Activated CD8-positive, alpha-beta T cell treated with anti-CD3 and anti-CD28 coated beads for 36 hours (primary cell): ENCODE results near the gene CHST15. TPM values are rescaled to one million over a fixed set of nuclear protein-coding genes. Genes with fewer than 3 reads are reported as not detected.

ENCODE experiments used
- ATAC-seq: fragments of 200-7000 bp; cut with Tn5 transposase; one replicate; pipeline ENCODE4 v1.10.0; 2021; ENCODE audit warnings: mild to moderate bottlenecking, moderate library complexity
- CTCF ChIA-PET: fragments of 350-600 bp; sonication (Branson Sonifier 250); formaldehyde crosslinking; loops from one replicate; lab custom pipeline; 2021; ENCODE audit warnings: antibody characterized with exemption; lab: Charles Lee
- POLR2A ChIA-PET: fragments of 350-600 bp; sonication (Branson Sonifier 250); formaldehyde crosslinking; loops from one replicate; lab custom pipeline; 2021; ENCODE audit warnings: antibody characterized with exemption; lab: Charles Lee
- DNase-seq: peaks from one replicate; pipeline ENCODE4 v3.0.0-alpha.2; 2020
- H3K27ac Mint-ChIP-seq: one replicate; pipeline ENCODE4 v1.8.0; 2021; ENCODE audit warnings: mild to moderate bottlenecking, mixed read lengths
- H3K27me3 Mint-ChIP-seq: one replicate; pipeline ENCODE4 v1.8.0; 2021; ENCODE audit warnings: mixed read lengths
- H3K36me3 Mint-ChIP-seq: one replicate; pipeline ENCODE4 v1.8.0; 2021; ENCODE audit warnings: low read depth, mixed read lengths
- H3K4me1 Mint-ChIP-seq: one replicate; pipeline ENCODE4 v1.8.0; 2021; ENCODE audit warnings: low read depth, mixed read lengths
- H3K4me3 Mint-ChIP-seq: one replicate; pipeline ENCODE4 v1.8.0; 2021; ENCODE audit warnings: mild to moderate bottlenecking, moderate library complexity, mixed read lengths
- H3K9me3 Mint-ChIP-seq: one replicate; pipeline ENCODE4 v1.8.0; 2021; ENCODE audit warnings: mixed read lengths
- intact Hi-C: fragments of 100-400 bp; cut with micrococcal nuclease; formaldehyde crosslinking; loops from one replicate; pipeline ENCODE4 v1.10.0; 2022
- total RNA-seq, 2 experiments: library from RNA; stranded (reverse); gene quantifications; one replicate each; pipeline ENCODE4 v1.2.3, GENCODE V29; 2021
- TF ChIP-seq, protein P1 (sequence below): fragments of 200-600 bp; IDR thresholded peaks from one replicate; pipeline ENCODE4 v1.8.0; 2022; ENCODE audit warnings: antibody characterized with exemption, mild to moderate bottlenecking

CHST15 gene
- total RNA-seq, 2 experiments from 2014 or later = 0.36 to 0.81 TPM

DNA sequence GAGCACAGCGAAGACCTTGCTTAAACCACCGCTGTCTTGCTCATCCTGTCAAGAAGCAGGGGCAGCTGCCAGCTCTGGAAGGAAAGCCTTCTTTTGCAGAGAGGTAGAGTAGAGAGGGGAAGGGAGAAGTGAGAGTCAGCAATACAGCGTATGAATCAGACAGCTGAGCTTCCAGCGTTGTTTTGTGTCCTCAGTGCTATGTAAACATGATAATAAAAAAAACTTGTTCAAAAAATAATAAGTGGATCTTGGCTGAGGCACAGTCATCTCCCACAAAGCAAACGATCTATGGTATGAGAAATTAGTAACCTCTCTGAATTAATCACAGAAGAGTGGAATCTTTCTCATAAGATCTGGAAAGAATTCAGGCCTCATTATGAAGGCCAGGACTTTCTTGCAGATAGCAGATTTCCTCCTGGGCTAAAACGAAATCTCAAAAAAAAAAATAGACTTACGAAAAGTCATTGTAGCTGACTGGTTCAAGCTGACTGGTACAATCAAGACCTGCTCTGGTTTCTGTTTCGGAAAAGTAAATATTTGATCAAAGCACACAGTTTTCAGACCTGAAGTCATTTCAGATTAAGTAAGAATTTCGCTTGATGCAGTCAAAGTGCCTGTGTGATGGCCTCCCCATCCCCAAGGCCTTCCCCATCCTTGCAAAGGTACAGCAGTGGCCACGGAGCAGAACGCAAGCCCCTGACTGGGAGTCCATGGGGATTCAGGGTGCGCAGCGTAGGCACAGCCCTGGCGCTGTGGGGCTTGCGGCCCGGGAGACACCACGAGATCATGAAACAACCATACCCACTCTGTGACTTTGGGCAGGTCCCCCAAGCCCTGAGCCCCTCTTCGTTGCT is 29.4 kb downstream of the CHST15 start:
- TF ChIP-seq, protein P1, sequence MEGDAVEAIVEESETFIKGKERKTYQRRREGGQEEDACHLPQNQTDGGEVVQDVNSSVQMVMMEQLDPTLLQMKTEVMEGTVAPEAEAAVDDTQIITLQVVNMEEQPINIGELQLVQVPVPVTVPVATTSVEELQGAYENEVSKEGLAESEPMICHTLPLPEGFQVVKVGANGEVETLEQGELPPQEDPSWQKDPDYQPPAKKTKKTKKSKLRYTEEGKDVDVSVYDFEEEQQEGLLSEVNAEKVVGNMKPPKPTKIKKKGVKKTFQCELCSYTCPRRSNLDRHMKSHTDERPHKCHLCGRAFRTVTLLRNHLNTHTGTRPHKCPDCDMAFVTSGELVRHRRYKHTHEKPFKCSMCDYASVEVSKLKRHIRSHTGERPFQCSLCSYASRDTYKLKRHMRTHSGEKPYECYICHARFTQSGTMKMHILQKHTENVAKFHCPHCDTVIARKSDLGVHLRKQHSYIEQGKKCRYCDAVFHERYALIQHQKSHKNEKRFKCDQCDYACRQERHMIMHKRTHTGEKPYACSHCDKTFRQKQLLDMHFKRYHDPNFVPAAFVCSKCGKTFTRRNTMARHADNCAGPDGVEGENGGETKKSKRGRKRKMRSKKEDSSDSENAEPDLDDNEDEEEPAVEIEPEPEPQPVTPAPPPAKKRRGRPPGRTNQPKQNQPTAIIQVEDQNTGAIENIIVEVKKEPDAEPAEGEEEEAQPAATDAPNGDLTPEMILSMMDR = no peak
- H3K9me3 Mint-ChIP-seq = no peaks in the 10 kb centered on the region
- peak; percentile 35 for DNase-seq
- intact Hi-C loops = no loop called here
- no peaks in the 10 kb centered on the region for H3K36me3 Mint-ChIP-seq
- CTCF ChIA-PET = no interaction called here
- peak overlapping the region; percentile 79 for H3K27ac Mint-ChIP-seq
- peak overlapping the region; percentile 59 for H3K4me3 Mint-ChIP-seq
- POLR2A ChIA-PET = no interaction called here
- peaks cover 37% of the 10 kb centered on the region for H3K4me1 Mint-ChIP-seq
- ATAC-seq = peak; percentile 66
- H3K27me3 Mint-ChIP-seq = peaks cover 2% of the 10 kb centered on the region

DNA sequence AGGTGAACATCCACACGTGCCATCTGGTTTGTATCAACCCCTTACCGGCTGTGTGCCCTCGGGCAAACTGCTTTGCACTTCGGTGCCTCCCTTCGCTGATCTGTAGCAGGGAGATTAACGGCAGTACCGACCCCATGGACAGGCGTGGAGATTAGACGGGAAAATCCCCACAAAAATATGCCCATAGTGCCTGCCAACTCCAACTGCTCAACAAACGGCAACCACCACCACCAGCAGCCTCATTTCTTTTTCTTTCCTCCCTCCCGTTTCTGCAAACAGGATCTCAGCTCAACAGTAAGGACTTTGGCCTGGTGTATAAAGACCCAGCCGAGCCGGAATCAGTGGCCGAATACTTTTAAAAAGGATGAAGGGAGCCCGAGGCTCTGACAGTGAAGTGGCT is 31.0 kb downstream of the CHST15 start:
- POLR2A ChIA-PET = no interaction called here
- TF ChIP-seq, protein P1 = no peak
- no peaks in the 10 kb centered on the region for H3K36me3 Mint-ChIP-seq
- DNase-seq (no peak), ATAC-seq (no peak)
- H3K4me3 Mint-ChIP-seq = no peak overlapping the region
- peaks cover 37% of the 10 kb centered on the region for H3K4me1 Mint-ChIP-seq
- H3K27me3 Mint-ChIP-seq = peaks cover 2% of the 10 kb centered on the region
- no peaks in the 10 kb centered on the region for H3K9me3 Mint-ChIP-seq
- CTCF ChIA-PET = no interaction called here
- no peak overlapping the region for H3K27ac Mint-ChIP-seq
- intact Hi-C loops = no loop called here

DNA sequence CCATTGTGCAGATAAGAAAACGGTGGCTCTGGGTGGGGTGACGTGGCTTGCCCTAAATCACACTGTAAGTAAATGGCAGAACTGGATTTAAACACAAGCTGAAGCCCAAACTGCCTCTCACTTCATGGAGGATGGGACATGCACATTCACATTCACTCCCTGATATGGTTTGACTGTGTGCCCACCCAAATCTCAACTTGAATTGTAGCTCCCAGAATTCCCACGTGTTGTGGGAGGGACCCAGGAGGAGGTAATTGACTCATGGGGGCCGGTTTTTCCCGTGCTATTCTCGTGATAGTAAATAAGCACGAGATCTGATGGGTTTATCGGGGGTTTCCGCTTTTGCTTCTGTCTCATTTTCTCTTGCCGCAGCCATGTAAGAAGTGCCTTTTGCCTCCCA is 32.4 kb downstream of the CHST15 start:
- H3K4me1 Mint-ChIP-seq = peaks cover 26% of the 10 kb centered on the region
- CTCF ChIA-PET = interaction anchor here (1.3 kb wide), 1 partner anchor 65 kb away, joined by 3 read pairs; no protein-coding TSS in a partner anchor
- intact Hi-C loops = no loop called here
- ATAC-seq = no peak
- no peaks in the 10 kb centered on the region for H3K36me3 Mint-ChIP-seq
- H3K9me3 Mint-ChIP-seq = no peaks in the 10 kb centered on the region
- POLR2A ChIA-PET = interaction anchor here (0.9 kb wide), 1 partner anchor 22 kb away, joined by 3 read pairs; no protein-coding TSS in a partner anchor
- peaks cover under 1% of the 10 kb centered on the region for H3K27me3 Mint-ChIP-seq
- no peak for DNase-seq
- no peak overlapping the region for H3K27ac Mint-ChIP-seq
- H3K4me3 Mint-ChIP-seq = no peak overlapping the region
- TF ChIP-seq, protein P1 = no peak

DNA sequence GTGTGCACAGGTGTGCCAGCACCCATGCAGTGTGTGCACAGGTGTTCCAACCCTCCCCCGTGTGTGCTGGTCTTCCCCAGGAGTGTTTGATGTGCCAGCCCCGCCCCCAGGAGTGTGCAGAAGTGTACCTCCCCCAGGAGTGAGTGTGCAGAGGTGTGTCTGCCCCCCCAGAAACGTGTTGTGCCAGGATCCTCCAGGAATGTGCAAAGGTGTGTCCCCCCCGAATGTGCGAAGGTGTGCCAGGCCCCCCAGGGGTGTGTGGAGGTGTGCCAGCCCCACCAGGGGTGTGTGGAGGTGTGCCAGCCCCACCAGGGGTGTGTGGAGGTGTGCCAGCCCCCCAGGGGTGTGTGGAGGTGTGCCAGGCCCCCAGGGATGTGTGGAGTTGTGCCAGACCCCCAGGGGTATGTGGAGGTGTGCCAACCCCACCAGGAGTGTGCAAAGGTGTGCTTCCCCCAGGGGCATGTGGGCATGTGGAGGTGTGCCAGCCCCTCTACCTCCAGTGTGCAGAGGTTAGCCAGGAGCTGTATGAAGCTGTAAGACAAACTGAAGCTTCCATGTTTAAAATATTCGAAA is 33.2 kb downstream of the CHST15 start:
- Mint-ChIP-seq H3K27me3 (no peaks in the 10 kb centered on the region), H3K27ac (no peak overlapping the region), H3K4me1 (peaks cover 19% of the 10 kb centered on the region), H3K4me3 (no peak overlapping the region), H3K9me3 (no peaks in the 10 kb centered on the region), H3K36me3 (no peaks in the 10 kb centered on the region)
- TF ChIP-seq, protein P1 = no peak
- POLR2A ChIA-PET = interaction anchor here (0.9 kb wide), 1 partner anchor 21 kb away, joined by 3 read pairs; no protein-coding TSS in a partner anchor
- no peak for DNase-seq
- ATAC-seq = no peak
- CTCF ChIA-PET = interaction anchor here (1.3 kb wide), 1 partner anchor 64 kb away, joined by 3 read pairs; no protein-coding TSS in a partner anchor
- intact Hi-C loops = no loop called here

DNA sequence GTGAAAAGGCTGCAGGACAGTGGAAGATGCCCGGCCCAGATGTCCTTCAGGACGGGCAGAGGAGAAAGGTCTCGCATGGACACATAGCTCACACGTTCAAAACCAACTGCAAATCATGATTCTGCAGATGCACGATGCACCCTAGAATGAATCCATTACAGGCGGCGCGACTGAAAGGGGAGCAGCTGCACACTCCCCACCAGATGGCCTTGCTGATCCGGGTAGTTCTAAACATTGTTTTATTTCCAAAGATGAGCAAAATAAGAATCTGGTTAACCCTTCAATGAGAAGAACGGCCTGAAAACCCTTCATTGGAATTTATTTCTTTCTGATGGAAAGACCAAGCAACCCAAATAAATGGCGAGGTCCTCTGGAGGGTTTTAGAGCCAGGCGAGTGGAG is 33.8 kb downstream of the CHST15 start:
- no peak for DNase-seq
- no peaks in the 10 kb centered on the region for H3K9me3 Mint-ChIP-seq
- intact Hi-C loops = no loop called here
- no peak for ATAC-seq
- no peak overlapping the region for H3K4me3 Mint-ChIP-seq
- TF ChIP-seq, protein P1 = no peak
- ChIA-PET CTCF (no interaction called here), POLR2A (no interaction called here)
- H3K27me3 Mint-ChIP-seq = no peaks in the 10 kb centered on the region
- no peaks in the 10 kb centered on the region for H3K36me3 Mint-ChIP-seq
- H3K27ac Mint-ChIP-seq = no peak overlapping the region
- peaks cover 15% of the 10 kb centered on the region for H3K4me1 Mint-ChIP-seq
